Stimulated activated CD8-positive, alpha-beta memory T cell treated with anti-CD3 and anti-CD28 coated beads, Interleukin-7, amount 100 ng/mL, for 48 hours (primary cell): Measurements from ENCODE around the gene IGSF21.

Source experiments
- DNase-seq, 2 donors: peaks; one replicate each; pipeline ENCODE4 v3.0.0-alpha.2; 2020; ENCODE audit warnings: low read depth in 1 of 2; ENCODE audit errors: extremely low read depth in 1 of 2

Gene IGSF21

GRCh38 chr1:18107369-18108298 is at the start of gene IGSF21:
IGSF21 (plus strand) TSS chr1:18107798; CDS start chr1:18108129, 331 bp downstream.
- DNase-seq, result no peak

- no peak for DNase-seq
These were observed 49.2 kb upstream of the IGSF21 start for GRCh38 chr1:18058206-18058921.

DNA sequence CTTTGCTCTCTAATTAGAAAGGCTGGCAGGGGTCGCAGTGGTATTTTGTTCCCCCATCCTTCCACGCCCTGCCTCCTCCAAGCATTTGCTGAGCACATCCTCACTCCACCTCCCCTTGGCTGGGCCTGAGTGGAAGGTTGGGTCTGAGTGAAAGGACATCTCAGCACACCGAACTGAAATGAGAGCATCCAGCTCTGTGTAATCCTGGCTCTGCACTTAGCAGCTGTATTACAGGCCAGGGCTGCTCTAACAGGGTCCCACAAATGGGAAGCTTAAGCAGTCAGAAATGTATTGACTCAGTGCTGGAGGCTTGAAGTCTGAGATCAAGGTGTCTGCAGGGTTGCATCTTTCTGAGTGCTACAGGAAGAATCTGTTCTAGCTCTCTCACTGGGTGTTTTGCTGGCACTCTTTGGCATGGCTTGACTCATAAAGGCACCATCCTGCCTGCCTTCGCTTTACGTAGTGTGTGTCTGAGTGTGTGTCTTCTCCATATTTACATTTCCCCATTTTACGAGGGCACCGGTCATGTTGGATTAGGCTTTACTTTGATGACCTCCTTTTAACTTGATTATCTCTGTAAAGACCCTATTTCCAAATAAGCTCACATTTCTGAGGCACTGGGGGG is 48.5 kb upstream of the IGSF21 start:
- no peak for DNase-seq

DNA sequence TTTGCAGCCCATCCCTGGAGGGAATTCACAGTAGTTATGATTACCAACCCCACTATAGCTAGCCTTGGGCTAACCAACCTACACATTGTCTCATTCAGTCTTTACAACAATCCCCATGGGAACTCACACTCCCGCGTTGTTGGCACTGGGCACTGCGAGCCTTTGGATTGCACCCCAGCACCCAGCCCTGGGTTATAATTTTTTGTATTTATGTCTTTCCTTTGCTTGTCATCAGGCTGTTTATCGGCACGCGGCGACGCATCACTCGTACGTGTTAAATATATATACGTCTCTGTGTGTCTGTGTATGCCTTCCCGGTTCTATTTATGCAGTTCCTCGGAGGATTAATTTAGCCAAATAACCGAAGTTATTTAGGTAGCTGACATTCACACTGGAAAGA is 47.2 kb upstream of the IGSF21 start:
- DNase-seq, result no peak

- no peak for DNase-seq
These were observed 45.4 kb upstream of the IGSF21 start for GRCh38 chr1:18062185-18062584.

DNA sequence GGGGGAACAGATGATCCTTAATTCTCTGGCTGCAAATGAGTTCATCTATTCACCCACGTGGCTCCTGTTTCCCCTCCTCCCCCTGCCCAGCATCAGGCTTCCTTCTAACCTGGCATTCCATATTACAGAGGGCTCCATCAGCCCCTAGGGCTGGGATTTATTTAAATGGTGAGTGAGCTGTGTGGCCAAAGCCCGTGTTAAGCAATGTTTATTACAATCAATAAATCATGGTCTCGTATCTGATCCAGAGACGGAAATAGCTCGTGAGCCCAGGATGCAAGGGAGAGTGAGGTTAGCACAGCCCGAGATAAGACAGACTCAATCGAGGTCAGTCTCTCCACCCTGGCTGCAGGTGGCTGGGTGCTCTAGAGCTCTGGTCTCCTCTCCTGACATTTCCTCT is 43.1 kb upstream of the IGSF21 start:
- DNase-seq, result no peak

- no peak for DNase-seq
These were observed 41.0 kb upstream of the IGSF21 start for GRCh38 chr1:18066576-18066975.

DNA sequence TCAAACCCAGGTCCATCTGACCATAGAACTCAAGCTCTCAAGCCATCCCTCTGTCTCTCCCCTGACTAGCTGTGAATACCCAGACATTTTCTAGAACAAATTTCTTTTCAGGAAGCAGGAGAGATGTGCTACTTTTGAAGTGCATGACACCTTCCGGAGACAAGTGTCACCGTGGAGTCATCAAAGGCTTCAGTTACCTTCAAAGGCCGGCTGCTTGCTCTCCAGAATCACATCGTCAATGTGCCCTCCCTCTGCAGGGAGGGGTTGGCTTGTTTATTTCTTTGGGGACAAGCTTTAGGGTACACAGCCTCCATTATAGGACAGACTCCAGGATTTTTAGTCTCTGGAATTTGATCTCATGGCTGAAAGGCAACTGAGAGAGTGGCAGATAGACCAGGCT is 37.7 kb upstream of the IGSF21 start:
- DNase-seq, result no peak

DNA sequence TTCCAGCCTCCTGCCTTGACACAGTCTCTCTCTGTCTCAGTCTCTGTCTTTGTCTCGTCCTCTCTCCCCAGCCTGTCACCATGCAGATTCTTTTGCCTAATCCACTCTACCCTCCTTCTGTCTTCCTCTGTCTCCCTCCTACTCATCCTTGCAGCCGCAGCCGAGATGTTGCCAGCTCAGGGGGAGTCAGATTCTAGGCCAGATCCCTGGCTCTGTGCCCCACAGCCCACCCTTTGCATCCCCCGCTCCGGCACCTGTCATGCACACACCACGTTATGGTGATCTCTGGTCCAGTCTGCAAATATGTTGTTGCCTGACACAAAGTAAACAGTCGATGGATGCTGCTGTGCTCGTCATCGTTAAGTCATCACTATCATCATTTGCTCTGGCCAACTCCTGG is 35.5 kb upstream of the IGSF21 start:
- no peak for DNase-seq

- DNase-seq, result no peak
These were observed 34.4 kb upstream of the IGSF21 start for GRCh38 chr1:18073066-18073642.

- DNase-seq, result no peak
These were observed 29.9 kb upstream of the IGSF21 start for GRCh38 chr1:18077657-18078215.

GRCh38 chr1:18079941-18080735 is 27.5 kb upstream of the IGSF21 start:
- DNase-seq, result no peak

DNA sequence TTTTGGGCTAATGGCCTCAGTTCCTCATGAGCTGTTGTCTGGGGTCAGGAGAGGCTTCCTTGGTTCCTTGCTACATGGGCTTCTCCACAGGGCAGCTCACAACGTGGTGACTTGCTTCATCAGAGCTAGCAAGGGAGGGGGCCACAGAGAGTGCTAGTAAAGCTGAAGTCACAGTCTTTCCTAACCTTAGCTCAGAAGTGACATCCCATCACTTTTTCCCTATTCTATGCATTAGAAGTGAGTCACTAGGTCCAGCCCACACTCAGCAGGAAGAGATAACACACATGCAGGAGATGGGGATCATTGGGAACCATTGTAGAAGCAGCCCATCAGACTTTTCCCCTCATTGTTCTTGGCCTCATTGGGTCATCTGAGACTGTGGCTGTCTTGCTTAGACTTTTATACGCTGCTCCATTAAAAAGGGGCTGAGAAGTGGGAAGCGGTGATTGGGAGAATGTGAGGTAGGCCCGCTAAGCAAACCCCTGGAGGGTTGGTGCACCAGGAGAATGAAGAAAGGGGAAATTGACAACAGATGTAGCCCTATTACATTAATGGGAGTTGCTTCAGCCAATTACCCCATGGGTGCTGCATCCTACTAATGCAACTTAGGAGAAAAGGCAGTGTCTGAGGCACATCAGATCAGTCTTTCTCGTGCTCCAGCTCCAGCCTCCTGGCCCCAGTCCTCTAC is 22.1 kb upstream of the IGSF21 start:
- DNase-seq, result no peak

DNA sequence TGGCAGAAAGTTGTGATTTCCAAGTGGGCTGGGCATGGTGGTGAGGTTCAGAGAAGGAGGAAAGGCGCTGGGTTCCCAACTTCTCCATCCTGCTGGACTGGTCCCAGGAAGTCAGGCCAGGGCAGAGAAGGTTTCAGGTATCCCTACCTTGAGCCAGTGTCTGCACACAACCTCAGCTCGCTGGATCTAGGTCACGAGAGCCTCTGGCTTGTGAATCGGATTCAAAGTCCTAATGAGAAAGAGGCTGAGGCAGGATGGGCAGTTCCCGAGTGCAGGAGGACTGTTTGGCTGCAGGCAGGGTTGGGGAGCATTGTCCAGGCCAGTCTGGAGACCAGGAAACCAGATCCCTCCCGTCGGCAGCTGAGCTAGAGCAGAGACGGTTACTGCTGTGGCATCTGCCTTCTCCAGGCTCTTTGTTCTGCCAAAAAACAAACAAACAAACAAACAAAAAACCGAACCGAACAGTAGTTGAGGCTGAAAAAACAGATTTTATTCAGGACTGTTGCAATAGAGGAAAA is 19.5 kb upstream of the IGSF21 start:
- DNase-seq, result no peak

GRCh38 chr1:18089488-18089887 is 18.1 kb upstream of the IGSF21 start:
- DNase-seq, result no peak

- no peak for DNase-seq
These were observed 17.0 kb upstream of the IGSF21 start for GRCh38 chr1:18090636-18091035.

DNA sequence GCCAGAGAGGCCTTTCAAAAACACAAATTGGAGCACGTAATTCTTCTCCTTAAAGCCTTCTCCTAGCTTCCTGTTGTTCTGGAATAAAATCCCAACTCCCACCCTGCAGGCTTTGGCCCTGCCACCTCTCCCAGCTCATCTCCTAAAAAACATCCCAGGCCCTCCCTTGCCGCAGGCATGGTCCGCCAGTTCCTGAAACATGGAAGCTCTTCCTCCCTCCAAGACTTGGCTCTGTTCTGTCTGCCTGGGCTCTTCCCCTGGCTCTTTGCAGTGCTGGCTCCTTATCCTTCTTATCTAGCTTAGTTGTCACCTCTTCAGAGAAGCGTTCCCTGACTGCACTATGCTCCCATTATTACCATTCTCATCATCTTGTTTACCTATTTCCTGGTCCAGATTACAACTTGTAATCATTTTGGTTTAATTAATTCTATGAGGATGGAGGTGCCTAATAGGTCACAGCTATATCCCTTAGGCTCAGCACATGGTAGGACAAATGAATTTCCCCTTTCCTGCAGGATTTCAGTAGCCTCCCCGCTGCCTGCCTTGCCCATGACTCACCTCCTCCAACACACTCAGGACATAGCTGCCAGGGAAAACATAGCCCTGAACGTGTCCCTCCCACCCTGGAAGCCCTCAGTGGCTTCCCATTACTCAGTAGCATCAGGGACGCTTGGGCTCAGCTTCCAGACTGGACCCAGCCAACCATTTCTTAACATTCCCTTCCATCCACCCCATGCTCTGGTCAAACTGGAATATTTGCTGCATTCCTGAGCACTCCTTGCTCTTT is 15.7 kb upstream of the IGSF21 start:
- no peak for DNase-seq

- no peak for DNase-seq
These were observed 14.4 kb upstream of the IGSF21 start for GRCh38 chr1:18093193-18093592.

GRCh38 chr1:18093646-18094045 is 14.0 kb upstream of the IGSF21 start:
- no peak for DNase-seq
